Endothelial cell of umbilical vein (primary cell): ENCODE data around the gene PACSIN2. TPM values are rescaled to one million over a fixed set of nuclear protein-coding genes. Genes with fewer than 3 reads are reported as not detected.

Experiments used
- BruUV-seq: library from RNA; stranded (reverse); fragments of 400-500 nt; replicated peaks from 2 replicates; lab custom pipeline; 2021; lab: Mats Ljungman, UMichigan
- CTCF ChIA-PET: fragments of 300-600, 350-600 bp; sonication (Branson Sonifier 250); formaldehyde crosslinking; loops from one replicate; lab custom pipeline; 2021; ENCODE audit warnings: antibody characterized with exemption, inconsistent platforms; lab: Charles Lee
- POLR2A ChIA-PET: fragments of 300-600, 350-600 bp; sonication (Branson Sonifier 250); formaldehyde crosslinking; loops from one replicate; lab custom pipeline; 2021; ENCODE audit warnings: antibody characterized with exemption, inconsistent platforms; lab: Charles Lee
- DNase-seq: peaks from one replicate; pipeline ENCODE4 v3.0.0-alpha.2; 2011; ENCODE audit warnings: low read depth, low spot score
- FAIRE-seq: peaks from 2 replicates; lab custom pipeline; 2011; peaks lifted over from hg19 to GRCh38; lab: Jason Lieb, UNC
- H2AFZ ChIP-seq: 2 replicates; pipeline ENCODE4 v1.6.0; 2012; ENCODE audit warnings: low read depth, low read length, control low read depth, inconsistent platforms
- H3K27ac ChIP-seq: 2 replicates; pipeline ENCODE4 v1.5.1; 2011; ENCODE audit warnings: low read depth, mild to moderate bottlenecking, control low read depth, low read length, moderate library complexity; ENCODE audit not compliant: insufficient read depth
- H3K27me3 ChIP-seq, 2 experiments: 2 replicates each; pipeline versions ENCODE4 v1.6.0 to v1.6.1; 2011; ENCODE audit warnings: low read length in 2 of 2, mixed read lengths in 1 of 2; ENCODE audit not compliant: control insufficient read depth in 2 of 2, insufficient read depth in 2 of 2
- H3K36me3 ChIP-seq, 2 experiments: 2 replicates in 1 of 2; 3 replicates in 1 of 2; pipeline ENCODE4 v1.5.1; 2011; ENCODE audit warnings: low read length in 2 of 2, mild to moderate bottlenecking in 1 of 2, moderate library complexity in 1 of 2; ENCODE audit not compliant: control insufficient read depth in 2 of 2, insufficient read depth in 2 of 2; ENCODE audit errors: extremely low read depth in 1 of 2
- H3K4me1 ChIP-seq: 3 replicates; pipeline ENCODE4 v1.5.1; 2011; ENCODE audit warnings: mild to moderate bottlenecking, low read length; ENCODE audit not compliant: control insufficient read depth, insufficient read depth; ENCODE audit errors: extremely low read depth
- H3K4me2 ChIP-seq: 2 replicates; pipeline ENCODE4 v1.6.1; 2011; ENCODE audit warnings: low read length, control low read depth, mixed read lengths; ENCODE audit not compliant: insufficient read depth
- H3K4me3 ChIP-seq, 3 experiments: fragments of 200-600 bp in 1 of 3; sonication (generic), shearing (Covaris generic) in 1 of 3; replicated peaks in 1 of 3; 2 replicates each; pipeline ENCODE4 v1.5.1; 2011 to 2016; ENCODE audit warnings: control low read depth in 3 of 3, low read length in 3 of 3, mild to moderate bottlenecking in 2 of 3, inconsistent platforms in 1 of 3, low read depth in 1 of 3, moderate library complexity in 1 of 3; ENCODE audit not compliant: insufficient read depth in 1 of 3
- H3K79me2 ChIP-seq: 2 replicates; pipeline ENCODE4 v1.6.0; 2012; ENCODE audit warnings: low read length, inconsistent platforms; ENCODE audit not compliant: control insufficient read depth, insufficient read depth
- H3K9ac ChIP-seq: replicated peaks from 2 replicates; pipeline ENCODE3; 2011; ENCODE audit warnings: low read length, control low read depth; ENCODE audit not compliant: insufficient read depth; ENCODE audit errors: extremely low read depth
- H3K9me1 ChIP-seq: replicated peaks from 3 replicates; pipeline ENCODE4 v1.6.0; 2011; ENCODE audit warnings: mild to moderate bottlenecking, low read length; ENCODE audit not compliant: control insufficient read depth, insufficient read depth; ENCODE audit errors: extremely low read depth
- H3K9me3 ChIP-seq: replicated peaks from 2 replicates; pipeline ENCODE4 v1.5.1; 2012; ENCODE audit warnings: low read length, inconsistent platforms; ENCODE audit not compliant: control insufficient read depth, insufficient read depth
- H4K20me1 ChIP-seq: replicated peaks from 2 replicates; pipeline ENCODE3; 2011; ENCODE audit warnings: mild to moderate bottlenecking, low read length; ENCODE audit not compliant: control insufficient read depth, insufficient read depth; ENCODE audit errors: extremely low read depth
- CTCF ChIP-seq, 2 donors: IDR thresholded peaks; 1 replicate in 1 of 2; 2 replicates in 1 of 2; pipeline ENCODE4 v1.5.1; 2011; ENCODE audit warnings: low read length in 2 of 2, mild to moderate bottlenecking in 2 of 2, moderate library complexity in 2 of 2, control low read depth in 1 of 2, inconsistent platforms in 1 of 2, low read depth in 1 of 2; ENCODE audit not compliant: insufficient read depth in 1 of 2; ENCODE audit errors: extremely low read depth in 1 of 2
- EZH2 ChIP-seq: IDR thresholded peaks from 2 replicates; pipeline ENCODE4 v1.6.1; 2012; ENCODE audit warnings: borderline replicate concordance, low read depth, mild to moderate bottlenecking, moderate library complexity, low read length, inconsistent platforms; ENCODE audit not compliant: severe bottlenecking
- FOS ChIP-seq: IDR thresholded peaks from 2 replicates; pipeline ENCODE4 v1.6.1; 2011; ENCODE audit warnings: mild to moderate bottlenecking, low read length, moderate library complexity, borderline replicate concordance; ENCODE audit not compliant: insufficient read depth
- GATA2 ChIP-seq: IDR thresholded peaks from 2 replicates; pipeline ENCODE4 v1.7.0; 2011; ENCODE audit warnings: low read depth, mild to moderate bottlenecking, moderate library complexity, mixed read lengths, low read length; ENCODE audit not compliant: insufficient read length, insufficient read depth
- JUN ChIP-seq: IDR thresholded peaks from 2 replicates; pipeline ENCODE4 v1.6.1; 2011; ENCODE audit warnings: borderline replicate concordance, low read depth; ENCODE audit not compliant: insufficient read length, insufficient read depth
- MAX ChIP-seq: IDR thresholded peaks from 2 replicates; pipeline ENCODE4 v1.6.1; 2011; ENCODE audit not compliant: insufficient read depth, insufficient read length
- MYC ChIP-seq: IDR thresholded peaks from one replicate; pipeline ENCODE4 v1.6.1; 2011; ENCODE audit warnings: mild to moderate bottlenecking, low read depth, low read length
- POLR2A ChIP-seq: IDR thresholded peaks from 2 replicates; pipeline ENCODE4 v1.6.1; 2012; ENCODE audit warnings: low read depth, mild to moderate bottlenecking, control low read depth, low read length
- POLR2AphosphoS5 ChIP-seq: IDR thresholded peaks from 2 replicates; pipeline ENCODE4 v1.6.1; 2012; ENCODE audit warnings: low read depth, mild to moderate bottlenecking, control low read depth, low read length, moderate library complexity; ENCODE audit not compliant: insufficient read depth
- dilution Hi-C: fragments of 300-500 bp; cut with MboI; formaldehyde crosslinking; loops from one replicate; pipeline ENCODE4 v1.15.0; 2019; ENCODE audit warnings: low sequenced_read_pairs; ENCODE audit not compliant: extremely low pct_ligation_motif_present
- intact Hi-C: fragments of 100-400 bp; cut with micrococcal nuclease; formaldehyde crosslinking; loops from one replicate; pipeline ENCODE4 v1.10.0; 2022
- polyA plus RNA-seq, 4 experiments: library from polyadenylated mRNA; depleted of rRNA in 3 of 4; stranded (reverse) in 3 of 4; unstranded in 1 of 4; fragments of >200 nt; gene quantifications; 2 replicates each; pipeline versions ENCODE4 v1.2.1 to v1.2.3, GENCODE V29; 2011 to 2012; ENCODE audit warnings: missing spikeins in 1 of 4
- total RNA-seq: library from RNA; stranded (reverse); gene quantifications from 2 replicates; pipeline ENCODE4 v1.2.3, GENCODE V29; 2021

The PACSIN2 gene
- total and polyA plus RNA-seq, 2 donors (not counting 3 experiments of a cell fraction or from before 2014, with no cell fraction given), result 46.2 to 64.5 TPM

- no peak overlapping the region for H3K9ac ChIP-seq
- peaks cover 3% of the 10 kb centered on the region for H3K79me2 ChIP-seq
- H3K27ac ChIP-seq, result no peak overlapping the region
- H3K4me2 ChIP-seq, result no peak overlapping the region
- DNase-seq (no peak), FAIRE-seq (no peak)
- H3K36me3 ChIP-seq, result no peaks in the 10 kb centered on the region
- ChIA-PET CTCF (no interaction called here), POLR2A (no interaction called here)
- no peak for TF ChIP-seq POLR2AphosphoS5
- TF ChIP-seq POLR2A, result no peak
- TF ChIP-seq JUN, result no peak
- TF ChIP-seq MYC, result no peak
- H3K9me1 ChIP-seq, result no peaks in the 10 kb centered on the region
- dilution Hi-C loops (no loop called here), intact Hi-C loops (no loop called here)
- H4K20me1 ChIP-seq, result no peaks in the 10 kb centered on the region
- peaks cover 1% of the 10 kb centered on the region for H3K4me1 ChIP-seq
- BruUV-seq, result no TSS peak
- H3K27me3 ChIP-seq, result no peaks in the 10 kb centered on the region
- H3K4me3 ChIP-seq, result no peak overlapping the region
- H2AFZ ChIP-seq, result no peak overlapping the region
- no peaks in the 10 kb centered on the region for H3K9me3 ChIP-seq
These were observed 154.0 kb downstream of the PACSIN2 start for GRCh38 chr22:42860968-42861367.

GRCh38 chr22:42857845-42858481 lies 157.0 kb downstream of the PACSIN2 start:
- ChIA-PET POLR2A (interaction anchor here (1.2 kb wide), 1 partner anchor 157 kb away, joined by 5 read pairs; the partner anchor contains the start of gene PACSIN2), CTCF (interaction anchor here (1.0 to 3.6 kb wide), 2 partner anchors 10 to 147 kb away, joined by 3 to 21 read pairs; no protein-coding TSS in a partner anchor)
- Histone ChIP-seq H3K27me3 (no peaks in the 10 kb centered on the region), H3K27ac (no peak overlapping the region), H3K4me3 (no peak overlapping the region), H2AFZ (no peak overlapping the region), H3K9me3 (no peaks in the 10 kb centered on the region), H3K9me1 (no peaks in the 10 kb centered on the region), H4K20me1 (no peaks in the 10 kb centered on the region), H3K9ac (no peak overlapping the region), H3K4me1 (peaks cover 2% of the 10 kb centered on the region), H3K36me3 (no peaks in the 10 kb centered on the region), H3K79me2 (peaks cover 13% of the 10 kb centered on the region), H3K4me2 (no peak overlapping the region)
- intact Hi-C loops (loop anchor here (5.0 kb wide), 1 partner anchor 196 kb away; no protein-coding TSS in a partner anchor), dilution Hi-C loops (no loop called here)
- FAIRE-seq (no peak), DNase-seq (no peak)
- no peak for TF ChIP-seq CTCF (IDR thresholded peaks at IDR 0.05; ENCODE audit: extremely low read depth in 1 of 2, insufficient read depth in 1 of 2, low read depth in 1 of 2, low read length in 2 of 2)
- no peak for TF ChIP-seq JUN
- TF ChIP-seq POLR2AphosphoS5, result no peak
- no peak for TF ChIP-seq FOS
- no peak for TF ChIP-seq EZH2
- no peak for TF ChIP-seq POLR2A
- TF ChIP-seq MAX, result no peak
- no peak for TF ChIP-seq MYC
- no peak for TF ChIP-seq GATA2
- BruUV-seq, result no TSS peak
